ENCODE data around the gene ATRNL1. TPM values are rescaled to one million over a fixed set of nuclear protein-coding genes. Genes with fewer than 3 reads are reported as not detected.

The ATRNL1 gene
- total RNA-seq, 2 donors from 2014 or later = 0.37 to 2.9 TPM

DNA sequence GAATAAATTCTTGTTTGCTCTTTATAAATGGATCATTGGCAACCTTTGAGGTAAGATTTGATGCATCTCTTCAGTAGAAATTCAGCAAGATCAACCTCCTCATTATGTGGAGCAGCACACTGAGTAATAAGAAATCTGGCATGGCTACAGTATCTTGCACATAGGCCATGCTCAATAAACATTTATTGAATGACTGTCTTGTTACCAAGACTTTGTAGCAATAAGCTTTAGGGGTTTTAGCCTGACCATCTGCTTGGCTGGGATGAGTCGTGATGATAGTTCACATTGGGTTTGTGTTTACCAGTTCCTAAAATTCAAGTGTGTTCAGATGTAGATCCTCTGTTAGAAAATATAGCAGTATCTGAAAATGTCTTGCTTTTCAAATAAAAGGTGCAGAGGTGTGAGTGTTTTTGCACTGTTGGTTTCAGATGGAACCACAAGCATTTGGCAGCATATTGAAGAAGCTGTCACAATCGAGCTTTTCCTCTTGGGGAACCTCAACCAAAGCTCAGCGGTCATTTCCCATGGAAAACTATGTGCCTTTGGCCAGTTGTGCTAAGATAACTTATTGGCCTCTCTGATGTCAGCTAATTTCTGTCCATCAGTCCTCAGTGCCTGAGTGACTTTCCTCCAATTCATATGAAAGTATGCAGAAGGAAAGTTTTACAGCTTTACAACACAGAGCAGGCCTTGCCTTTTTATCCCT is 737.3 kb downstream of the ATRNL1 start:
- TF ChIP-seq, protein P1, sequence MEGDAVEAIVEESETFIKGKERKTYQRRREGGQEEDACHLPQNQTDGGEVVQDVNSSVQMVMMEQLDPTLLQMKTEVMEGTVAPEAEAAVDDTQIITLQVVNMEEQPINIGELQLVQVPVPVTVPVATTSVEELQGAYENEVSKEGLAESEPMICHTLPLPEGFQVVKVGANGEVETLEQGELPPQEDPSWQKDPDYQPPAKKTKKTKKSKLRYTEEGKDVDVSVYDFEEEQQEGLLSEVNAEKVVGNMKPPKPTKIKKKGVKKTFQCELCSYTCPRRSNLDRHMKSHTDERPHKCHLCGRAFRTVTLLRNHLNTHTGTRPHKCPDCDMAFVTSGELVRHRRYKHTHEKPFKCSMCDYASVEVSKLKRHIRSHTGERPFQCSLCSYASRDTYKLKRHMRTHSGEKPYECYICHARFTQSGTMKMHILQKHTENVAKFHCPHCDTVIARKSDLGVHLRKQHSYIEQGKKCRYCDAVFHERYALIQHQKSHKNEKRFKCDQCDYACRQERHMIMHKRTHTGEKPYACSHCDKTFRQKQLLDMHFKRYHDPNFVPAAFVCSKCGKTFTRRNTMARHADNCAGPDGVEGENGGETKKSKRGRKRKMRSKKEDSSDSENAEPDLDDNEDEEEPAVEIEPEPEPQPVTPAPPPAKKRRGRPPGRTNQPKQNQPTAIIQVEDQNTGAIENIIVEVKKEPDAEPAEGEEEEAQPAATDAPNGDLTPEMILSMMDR (IDR thresholded peaks at IDR 0.05) = no peak
- Histone ChIP-seq H3K27ac (no peak overlapping the region), H3K4me1 (no peaks in the 10 kb centered on the region), H3K9me3 (no peaks in the 10 kb centered on the region), H3K9ac (ENCODE audit: low read depth in 2 of 2, low read length in 2 of 2) (no peak overlapping the region), H3K27me3 (no peaks in the 10 kb centered on the region), H3K36me3 (no peaks in the 10 kb centered on the region), H3K4me3 (no peak overlapping the region)
- intact Hi-C loops (cut with DNase I) = no loop called here
- no peak for DNase-seq

DNA sequence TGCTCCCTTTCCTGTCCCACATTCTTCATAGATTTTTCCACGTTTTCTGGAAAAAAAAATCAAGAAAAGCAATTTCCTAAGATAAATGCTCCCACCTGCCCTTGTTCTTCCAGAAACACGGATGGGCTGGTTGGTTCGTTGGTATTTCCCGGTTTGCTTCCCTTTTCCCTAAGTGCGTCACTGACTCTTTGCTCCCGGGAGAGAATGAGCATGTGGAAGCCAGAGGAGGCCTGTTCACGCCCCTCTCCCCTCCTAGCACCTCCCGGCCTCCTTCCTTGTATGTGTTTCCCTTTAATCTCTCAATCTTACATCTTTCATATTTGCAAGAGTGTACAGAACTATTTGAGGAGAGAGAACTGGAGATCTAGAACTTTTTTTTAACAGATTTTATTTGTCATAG is 737.9 kb downstream of the ATRNL1 start:
- no peaks in the 10 kb centered on the region for H3K4me1 ChIP-seq
- TF ChIP-seq, protein P1 (IDR thresholded peaks at IDR 0.05) = no peak
- no peak overlapping the region for H3K9ac ChIP-seq (ENCODE audit: low read depth in 2 of 2, low read length in 2 of 2)
- no peaks in the 10 kb centered on the region for H3K27me3 ChIP-seq
- H3K9me3 ChIP-seq = no peaks in the 10 kb centered on the region
- H3K4me3 ChIP-seq = no peak overlapping the region
- no peaks in the 10 kb centered on the region for H3K36me3 ChIP-seq
- no peak for DNase-seq
- intact Hi-C loops (cut with DNase I) = no loop called here
- no peak overlapping the region for H3K27ac ChIP-seq

DNA sequence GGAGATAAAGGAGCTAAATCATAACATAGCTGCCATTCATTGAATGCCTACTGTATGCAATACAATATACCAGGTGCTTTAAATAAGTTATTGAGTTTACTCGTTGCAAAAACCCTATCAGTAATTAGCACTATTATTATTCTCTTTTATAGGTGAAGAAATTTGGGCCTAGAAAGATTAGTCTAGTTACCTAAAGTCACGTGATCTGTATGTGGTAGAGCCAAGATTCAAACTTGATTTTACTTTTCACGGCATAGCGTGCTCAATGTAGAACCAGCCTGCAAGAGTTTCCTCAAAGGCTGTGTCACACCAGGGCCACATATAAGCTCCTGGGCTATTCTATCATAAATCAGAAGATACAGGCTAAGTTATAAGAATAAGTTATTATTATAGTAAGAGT is 740.0 kb downstream of the ATRNL1 start:
- H3K27me3 ChIP-seq = no peaks in the 10 kb centered on the region
- intact Hi-C loops (cut with DNase I) = no loop called here

DNA sequence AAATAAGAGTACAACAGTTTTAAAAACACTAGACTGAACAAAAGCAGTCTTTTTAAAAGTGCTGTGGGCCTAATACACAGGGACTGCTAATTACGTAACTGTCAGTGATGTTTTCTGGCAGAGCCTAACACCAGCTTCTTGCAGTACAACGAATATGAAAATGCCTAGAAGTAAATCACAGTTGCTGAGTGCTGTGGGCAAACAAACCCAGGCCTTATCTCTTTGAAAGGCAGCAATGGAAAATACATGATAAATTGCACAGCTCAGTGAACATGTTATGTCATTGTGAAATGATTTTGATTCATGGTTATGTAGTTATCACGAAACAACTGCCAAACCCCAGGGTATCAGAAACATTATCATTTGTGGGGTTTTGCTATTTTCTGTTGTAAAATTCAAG is 751.4 kb downstream of the ATRNL1 start:
- intact Hi-C loops (cut with DNase I) = no loop called here
- Histone ChIP-seq H3K4me1 (no peaks in the 10 kb centered on the region), H3K9ac (ENCODE audit: low read depth in 2 of 2, low read length in 2 of 2) (no peak overlapping the region), H3K36me3 (no peaks in the 10 kb centered on the region), H3K9me3 (no peaks in the 10 kb centered on the region), H3K4me3 (no peak overlapping the region), H3K27me3 (no peaks in the 10 kb centered on the region), H3K27ac (no peak overlapping the region)
- DNase-seq = no peak
- TF ChIP-seq, protein P1 (IDR thresholded peaks at IDR 0.05) = no peak

More for the DNA sequence above, 740.0 kb downstream of the ATRNL1 start:
- Histone ChIP-seq H3K36me3 (no peaks in the 10 kb centered on the region), H3K4me1 (no peaks in the 10 kb centered on the region), H3K9me3 (no peaks in the 10 kb centered on the region), H3K9ac (ENCODE audit: low read depth in 2 of 2, low read length in 2 of 2) (no peak overlapping the region), H3K27ac (no peak overlapping the region), H3K4me3 (no peak overlapping the region)
- no peak for DNase-seq
- TF ChIP-seq, protein P1 (IDR thresholded peaks at IDR 0.05) = no peak

DNA sequence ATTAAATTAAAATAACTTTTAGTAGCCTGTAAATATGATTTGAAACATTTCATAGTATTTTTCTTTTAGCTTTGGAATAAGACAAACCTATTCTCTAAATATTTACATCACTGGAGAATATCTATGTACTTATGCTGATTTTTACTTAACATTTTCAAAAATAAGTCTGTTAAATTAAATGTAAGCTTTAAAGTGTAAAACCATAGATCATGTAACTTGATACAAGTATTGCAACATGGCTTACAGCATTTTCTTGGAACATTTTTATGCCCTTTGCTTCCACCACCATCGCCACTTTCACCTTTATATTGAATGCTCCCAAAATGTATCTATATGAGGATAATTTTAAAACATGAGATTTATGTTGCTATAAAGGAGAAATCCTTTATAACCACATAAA is 752.8 kb downstream of the ATRNL1 start:
- Histone ChIP-seq H3K36me3 (no peaks in the 10 kb centered on the region), H3K27ac (no peak overlapping the region), H3K4me1 (no peaks in the 10 kb centered on the region), H3K9me3 (no peaks in the 10 kb centered on the region), H3K27me3 (no peaks in the 10 kb centered on the region), H3K9ac (ENCODE audit: low read depth in 2 of 2, low read length in 2 of 2) (no peak overlapping the region), H3K4me3 (no peak overlapping the region)
- TF ChIP-seq, protein P1 (IDR thresholded peaks at IDR 0.05) = no peak
- no peak for DNase-seq
- intact Hi-C loops (cut with DNase I) = no loop called here

Measured in colonic mucosa (tissue), 4 donors.